SU-DHL-6 (cell line): Measurements from ENCODE around the gene FXYD1.

Experiments used
- H2AFZ ChIP-seq: fragments of 200-600 bp; sonication (generic); 2 replicates; pipeline ENCODE4 v1.6.1; 2014; ENCODE audit warnings: low read depth, mild to moderate bottlenecking, moderate library complexity, mixed read lengths, antibody characterized with exemption, low read length; ENCODE audit not compliant: severe bottlenecking
- H3F3A ChIP-seq: fragments of 200-600 bp; shearing (Covaris generic); 2 replicates; pipeline ENCODE4 v1.6.0; 2016; ENCODE audit warnings: antibody characterized with exemption, mild to moderate bottlenecking; ENCODE audit not compliant: insufficient read depth
- H3K27ac ChIP-seq: fragments of 200-600 bp; sonication (generic); 2 replicates; pipeline ENCODE4 v1.5.1; 2016; ENCODE audit warnings: low read depth, mild to moderate bottlenecking, low read length, moderate library complexity, mixed read lengths
- H3K27me3 ChIP-seq: fragments of 200-600 bp; sonication (generic), shearing (Covaris generic); 2 replicates; pipeline ENCODE4 v1.6.0; 2014; ENCODE audit warnings: mild to moderate bottlenecking, low read length
- H3K36me3 ChIP-seq: fragments of 200-600 bp; sonication (generic); 2 replicates; pipeline ENCODE4 v1.6.1; 2014; ENCODE audit warnings: mild to moderate bottlenecking, low read length, mixed read lengths
- H3K4me2 ChIP-seq: fragments of 300-600, 200-600 bp; shearing (Covaris generic), sonication (generic); 2 replicates; pipeline ENCODE4 v1.6.0; 2014; ENCODE audit warnings: low read length, low read depth, mild to moderate bottlenecking; ENCODE audit not compliant: poor library complexity, severe bottlenecking
- H3K4me3 ChIP-seq: fragments of 200-600 bp; sonication (generic); 2 replicates; pipeline ENCODE4 v1.5.1; 2014; ENCODE audit warnings: antibody characterized with exemption, low read length, mild to moderate bottlenecking, mixed read lengths; ENCODE audit not compliant: insufficient read depth, poor library complexity, severe bottlenecking
- H3K79me2 ChIP-seq: fragments of 200-600 bp; sonication (generic); 2 replicates; pipeline ENCODE4 v1.6.1; 2014; ENCODE audit warnings: mild to moderate bottlenecking, low read length, moderate library complexity; ENCODE audit not compliant: insufficient read depth
- H3K9ac ChIP-seq: fragments of 200-600 bp; sonication (generic); 2 replicates; pipeline ENCODE4 v1.7.0; 2014; ENCODE audit warnings: mild to moderate bottlenecking, low read length
- H3K9me2 ChIP-seq: fragments of 200-600 bp; sonication (generic); replicated peaks from 2 replicates; pipeline ENCODE4 v1.6.1; 2014; ENCODE audit warnings: low read length; ENCODE audit not compliant: insufficient read depth
- H3K9me3 ChIP-seq: fragments of 200-600 bp; sonication (generic); 2 replicates; pipeline ENCODE4 v1.6.1; 2014; ENCODE audit warnings: low read length, mixed read lengths; ENCODE audit not compliant: insufficient read depth
- H4K20me1 ChIP-seq: fragments of 200-600 bp; sonication (generic); 2 replicates; pipeline ENCODE4 v1.6.1; 2014; ENCODE audit warnings: low read depth, mild to moderate bottlenecking, antibody characterized with exemption, low read length, moderate library complexity, mixed read lengths
- CTCF ChIP-seq: fragments of 200-600 bp; sonication (generic); IDR thresholded peaks from one replicate; pipeline ENCODE4 v1.5.1; 2017; ENCODE audit warnings: antibody characterized with exemption, mild to moderate bottlenecking, low read length, moderate library complexity; ENCODE audit not compliant: insufficient read depth, poor library complexity, severe bottlenecking
- EZH2phosphoT487 ChIP-seq: fragments of 200-600 bp; sonication (generic), shearing (Covaris generic); conservative IDR thresholded peaks from 2 replicates; pipeline ENCODE4 v1.6.1; 2018; ENCODE audit warnings: mild to moderate bottlenecking, antibody characterized with exemption, low read length, moderate library complexity, mixed read lengths

The FXYD1 gene

GRCh38 chr19:35138305-35138892, at the start of gene FXYD1:
FXYD1 (plus strand) TSS chr19:35138824; CDS start chr19:35140080, 1,256 bp downstream.
- Histone ChIP-seq H3F3A (peaks cover 7% of the 10 kb centered on the region), H3K9me3 (no peaks in the 10 kb centered on the region), H3K9me2 (no peaks in the 10 kb centered on the region), H3K79me2 (no peaks in the 10 kb centered on the region), H3K9ac (no peak within 1 kb of the TSS), H4K20me1 (no peaks in the 10 kb centered on the region), H3K27me3 (no peaks in the 10 kb centered on the region), H3K27ac (no peak within 1 kb of the TSS), H3K4me2 (no peak within 1 kb of the TSS), H2AFZ (no peak within 1 kb of the TSS), H3K4me3 (no peak within 1 kb of the TSS), H3K36me3 (no peaks in the 10 kb centered on the region)
- TF ChIP-seq EZH2phosphoT487 (no peak), CTCF (no peak)

- Histone ChIP-seq H3K9me3 (no peaks in the 10 kb centered on the region), H3K79me2 (no peaks in the 10 kb centered on the region), H3K9me2 (no peaks in the 10 kb centered on the region), H3K27ac (peak overlapping the region; percentile 24), H3K4me2 (no peak overlapping the region), H3K27me3 (no peaks in the 10 kb centered on the region), H3K4me3 (no peak overlapping the region), H2AFZ (no peak overlapping the region), H3K9ac (no peak overlapping the region), H3K36me3 (no peaks in the 10 kb centered on the region), H4K20me1 (no peaks in the 10 kb centered on the region), H3F3A (peaks cover 25% of the 10 kb centered on the region)
- TF ChIP-seq EZH2phosphoT487 (no peak), CTCF (no peak)
These were observed 49.1 kb upstream of the FXYD1 start for GRCh38 chr19:35089554-35089953.

- Histone ChIP-seq H3K9ac (peak overlapping the region; percentile 39), H3K9me3 (no peaks in the 10 kb centered on the region), H3K9me2 (no peaks in the 10 kb centered on the region), H3F3A (peaks cover 28% of the 10 kb centered on the region), H3K79me2 (no peaks in the 10 kb centered on the region), H3K4me3 (no peak overlapping the region), H3K4me2 (peak overlapping the region; percentile 52), H3K27ac (no peak overlapping the region; the same call in 1 of the 2 replicates), H2AFZ (peak overlapping the region; percentile 89), H3K36me3 (no peaks in the 10 kb centered on the region), H3K27me3 (no peaks in the 10 kb centered on the region), H4K20me1 (no peaks in the 10 kb centered on the region)
- no peak for TF ChIP-seq EZH2phosphoT487
- no peak for TF ChIP-seq CTCF
These were observed 48.5 kb upstream of the FXYD1 start for GRCh38 chr19:35090160-35090505.
